Neuronal stem cell (in vitro differentiated cells): ENCODE measurements around the gene ACTR6.

ENCODE experiments used
- DNase-seq: peaks from one replicate; pipeline ENCODE4 v3.0.0-alpha.2; 2013; ENCODE audit warnings: low spot score
- H2AFZ ChIP-seq: one replicate; pipeline ENCODE4 v1.6.1; 2013; ENCODE audit warnings: mild to moderate bottlenecking, low read length, inconsistent platforms
- H2AK5ac ChIP-seq: 2 replicates; pipeline ENCODE4 v1.6.1; 2013; ENCODE audit warnings: low read depth, mild to moderate bottlenecking, inconsistent platforms, low read length, moderate library complexity, mixed read lengths
- H2BK120ac ChIP-seq: 2 replicates; pipeline ENCODE4 v1.6.1; 2013; ENCODE audit warnings: low read depth, mild to moderate bottlenecking, inconsistent platforms, low read length, moderate library complexity, mixed read lengths
- H2BK12ac ChIP-seq: one replicate; pipeline ENCODE4 v1.6.1; 2013; ENCODE audit warnings: low read length, inconsistent platforms
- H2BK15ac ChIP-seq: 2 replicates; pipeline ENCODE4 v1.6.1; 2013; ENCODE audit warnings: mild to moderate bottlenecking, low read length, inconsistent platforms, mixed read lengths
- H2BK5ac ChIP-seq: one replicate; pipeline ENCODE4 v1.6.1; 2013; ENCODE audit warnings: inconsistent platforms, mild to moderate bottlenecking, low read length, moderate library complexity
- H3K14ac ChIP-seq: one replicate; pipeline ENCODE4 v1.6.1; 2013; ENCODE audit warnings: low read length, inconsistent platforms
- H3K18ac ChIP-seq: 2 replicates; pipeline ENCODE4 v1.6.1; 2013; ENCODE audit warnings: low read length, inconsistent platforms
- H3K23ac ChIP-seq: 2 replicates; pipeline ENCODE4 v1.6.1; 2013; ENCODE audit warnings: low read depth, mild to moderate bottlenecking, mixed read lengths, low read length, inconsistent platforms; ENCODE audit not compliant: poor library complexity
- H3K27ac ChIP-seq: replicated peaks from 3 replicates; pipeline ENCODE4 v1.5.1; 2013; ENCODE audit warnings: low read length, inconsistent platforms
- H3K27me3 ChIP-seq, 3 experiments: 2 replicates each; pipeline ENCODE4 v1.6.1; 2013; ENCODE audit warnings: low read length in 3 of 3, mild to moderate bottlenecking in 2 of 3, inconsistent platforms in 1 of 3, low read depth in 1 of 3, mixed read lengths in 1 of 3, moderate library complexity in 1 of 3; ENCODE audit not compliant: control insufficient read depth in 3 of 3, insufficient read depth in 3 of 3
- H3K36me3 ChIP-seq, 2 donors: replicated peaks in 1 of 2; 2 replicates each; pipeline ENCODE4 v1.6.1; 2013; ENCODE audit warnings: low read length in 2 of 2; ENCODE audit not compliant: control insufficient read depth in 2 of 2, insufficient read depth in 2 of 2
- H3K4ac ChIP-seq: 2 replicates; pipeline ENCODE4 v1.6.1; 2013; ENCODE audit warnings: inconsistent platforms, mild to moderate bottlenecking, low read length, moderate library complexity
- H3K4me1 ChIP-seq, 2 donors: 1 replicate in 1 of 2; 2 replicates in 1 of 2; pipeline ENCODE4 v1.6.1; 2013; ENCODE audit warnings: low read length in 2 of 2, low read depth in 1 of 2; ENCODE audit not compliant: control insufficient read depth in 2 of 2, insufficient read depth in 1 of 2
- H3K4me2 ChIP-seq: one replicate; pipeline ENCODE4 v1.6.1; 2013; ENCODE audit warnings: mild to moderate bottlenecking, low read length, inconsistent platforms; ENCODE audit not compliant: insufficient read depth, poor library complexity, severe bottlenecking
- H3K4me3 ChIP-seq, 2 donors: 2 replicates each; pipeline ENCODE4 v1.5.1; 2013; ENCODE audit warnings: low read length in 2 of 2, mild to moderate bottlenecking in 2 of 2, inconsistent platforms in 1 of 2, moderate library complexity in 1 of 2
- H3K79me1 ChIP-seq: one replicate; pipeline ENCODE4 v1.6.1; 2013; ENCODE audit warnings: low read depth, mild to moderate bottlenecking, inconsistent platforms, low read length, moderate library complexity
- H3K9ac ChIP-seq: one replicate; pipeline ENCODE4 v1.6.1; 2013; ENCODE audit warnings: mild to moderate bottlenecking, low read depth, low read length, inconsistent platforms; ENCODE audit not compliant: poor library complexity
- H3K9me3 ChIP-seq, 2 donors: replicated peaks in 1 of 2; 2 replicates each; pipeline versions ENCODE3 to v1.6.1; 2013; ENCODE audit warnings: low read length in 2 of 2, mild to moderate bottlenecking in 2 of 2, inconsistent platforms in 1 of 2, low read depth in 1 of 2, mixed read lengths in 1 of 2, moderate library complexity in 1 of 2; ENCODE audit not compliant: control insufficient read depth in 2 of 2, insufficient read depth in 1 of 2
- H4K8ac ChIP-seq: one replicate; pipeline ENCODE4 v1.6.1; 2013; ENCODE audit warnings: low read depth, mild to moderate bottlenecking, inconsistent platforms, low read length, moderate library complexity
- H4K91ac ChIP-seq: one replicate; pipeline ENCODE4 v1.6.1; 2013; ENCODE audit warnings: low read length, low read depth, mild to moderate bottlenecking, inconsistent platforms; ENCODE audit not compliant: poor library complexity
- WGBS, 2 donors: extraction: QIAGEN DNeasy Blood & Tissue Kit; methylation state at CpG; one replicate each; pipeline ENCODE4 v1.1.7; 2013; ENCODE audit warnings: missing lambda C conversion rate in 2 of 2, mixed read lengths in 1 of 2; ENCODE audit not compliant: insufficient read length in 2 of 2, insufficient replicate concordance in 1 of 2; ENCODE audit errors: extremely low coverage in 2 of 2; 5-methylcytosine and 5-hydroxymethylcytosine counted together

ACTR6 gene

DNA sequence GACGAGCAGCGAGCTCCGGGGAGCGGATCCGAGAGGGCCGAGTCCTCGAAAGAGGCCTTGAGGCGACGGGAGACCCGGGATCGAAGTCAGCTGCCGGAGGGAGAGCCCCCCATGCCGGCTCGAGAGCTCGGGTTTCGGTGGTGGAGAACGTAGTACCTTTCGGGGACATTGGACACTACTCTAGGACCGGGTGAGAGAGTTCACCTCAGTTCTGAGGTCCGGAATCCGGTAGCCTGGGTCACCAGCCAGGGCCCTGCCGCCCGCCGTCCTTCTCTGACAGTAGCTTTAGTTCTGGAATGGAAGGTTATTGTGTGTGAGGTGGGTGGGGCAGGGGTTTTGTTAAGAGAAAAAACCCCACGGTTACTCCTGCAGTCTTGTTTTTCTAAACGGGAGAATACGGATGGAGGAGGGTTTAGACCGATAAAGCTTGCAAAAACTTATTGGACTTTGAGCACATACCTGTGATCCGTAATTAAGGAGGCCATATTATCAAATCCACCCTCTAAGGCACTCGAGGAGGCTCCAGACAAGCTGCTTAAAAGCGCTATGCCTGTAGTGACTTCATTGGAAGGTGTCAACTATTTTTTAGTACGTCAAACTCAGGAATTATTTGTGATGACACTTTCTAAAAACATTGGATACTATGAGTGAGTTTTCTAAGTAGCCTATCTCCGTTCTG is 67.1 kb downstream of the ACTR6 start:
- no peaks in the 10 kb centered on the region for H3K27me3 ChIP-seq
- no peak overlapping the region for H3K23ac ChIP-seq
- peak; percentile 32 for DNase-seq

GRCh38 chr12:100268835-100269564 is 68.4 kb downstream of the ACTR6 start:
- H4K8ac ChIP-seq: no peak overlapping the region
- WGBS, 2 donors: no CpG with 5 or more reads among the region's 5 CpGs
- H3K23ac ChIP-seq: no peak overlapping the region
- H3K9ac ChIP-seq: no peak overlapping the region
- no peak overlapping the region for H3K14ac ChIP-seq
- no peak overlapping the region for H4K91ac ChIP-seq
- H3K79me1 ChIP-seq: peaks cover 2% of the 10 kb centered on the region
- no peaks in the 10 kb centered on the region for H3K27me3 ChIP-seq
- no peak overlapping the region for H2AK5ac ChIP-seq
- H2AFZ ChIP-seq: no peak overlapping the region
- H2BK12ac ChIP-seq: no peak overlapping the region
- no peak overlapping the region for H2BK15ac ChIP-seq
- no peak overlapping the region for H3K27ac ChIP-seq
- H2BK120ac ChIP-seq: no peak overlapping the region
- DNase-seq: no peak
- no peak overlapping the region for H3K18ac ChIP-seq
- no peak overlapping the region for H3K4ac ChIP-seq
- H2BK5ac ChIP-seq: no peak overlapping the region
- peaks cover 0 to 28% of the 10 kb centered on the region in 2 donors for H3K36me3 ChIP-seq
- no peaks in the 10 kb centered on the region for H3K9me3 ChIP-seq
- peaks cover 5 to 9% of the 10 kb centered on the region in 2 donors for H3K4me1 ChIP-seq
- peak overlapping the region in 1 of 2 donors; percentile 76 for H3K4me3 ChIP-seq
- H3K4me2 ChIP-seq: peak overlapping the region; percentile 34

More for the DNA sequence above, 67.1 kb downstream of the ACTR6 start:
- H2AFZ ChIP-seq: peak overlapping the region; percentile 96
- peak overlapping the region; percentile 96 for H3K9ac ChIP-seq
- WGBS, 2 donors: no CpG with 5 or more reads among the region's 33 CpGs
- peak overlapping the region; percentile 90 for H2BK5ac ChIP-seq
- peak overlapping the region; percentile 96 for H3K18ac ChIP-seq
- peak overlapping the region; percentile 76 to 99 for H3K4me3 ChIP-seq
- H3K4me2 ChIP-seq: peak overlapping the region; percentile 59
- H3K4me1 ChIP-seq: peaks cover 5 to 9% of the 10 kb centered on the region in 2 donors
- peak overlapping the region; percentile 94 for H3K14ac ChIP-seq
- H2BK120ac ChIP-seq: no peak overlapping the region
- H3K27ac ChIP-seq: peak overlapping the region; percentile 92
- no peak overlapping the region for H2BK12ac ChIP-seq
- no peak overlapping the region for H4K91ac ChIP-seq
- no peak overlapping the region for H2AK5ac ChIP-seq
- no peak overlapping the region for H4K8ac ChIP-seq
- no peak overlapping the region for H2BK15ac ChIP-seq
- no peaks in the 10 kb centered on the region for H3K9me3 ChIP-seq
- peaks cover 0 to 25% of the 10 kb centered on the region in 2 donors for H3K36me3 ChIP-seq
- peaks cover 2% of the 10 kb centered on the region for H3K79me1 ChIP-seq
- peak overlapping the region; percentile 76 for H3K4ac ChIP-seq

GRCh38 chr12:100273782-100274181 is 73.2 kb downstream of the ACTR6 start:
- Histone ChIP-seq H3K4me3 (no peak overlapping the region), H2BK120ac (no peak overlapping the region), H2BK15ac (no peak overlapping the region), H2BK12ac (no peak overlapping the region), H2BK5ac (no peak overlapping the region), H2AFZ (no peak overlapping the region), H3K18ac (no peak overlapping the region), H2AK5ac (no peak overlapping the region), H3K4me2 (no peak overlapping the region), H4K8ac (no peak overlapping the region), H3K9me3 (peaks cover 0 to 18% of the 10 kb centered on the region in 2 donors), H3K79me1 (peaks cover 2% of the 10 kb centered on the region), H3K14ac (no peak overlapping the region), H3K23ac (no peak overlapping the region), H3K4ac (no peak overlapping the region), H4K91ac (no peak overlapping the region), H3K4me1 (peaks cover 2 to 3% of the 10 kb centered on the region in 2 donors), H3K27ac (no peak overlapping the region), H3K9ac (no peak overlapping the region), H3K36me3 (peaks cover 0 to 37% of the 10 kb centered on the region in 2 donors), H3K27me3 (no peaks in the 10 kb centered on the region)
- DNase-seq: no peak
- WGBS, 2 donors: no CpG with 5 or more reads among the region's 4 CpGs
